ENCODE measurements around the gene NRDE2.
A peak's percentile ranks its signal among the peaks of the same experiment; 100 is the strongest.
"Not testable (repeated sequence)": the region's sequence is repeated elsewhere in the genome, so short reads cannot be mapped to it uniquely, and the experiment has no call there.

Gene NRDE2

DNA sequence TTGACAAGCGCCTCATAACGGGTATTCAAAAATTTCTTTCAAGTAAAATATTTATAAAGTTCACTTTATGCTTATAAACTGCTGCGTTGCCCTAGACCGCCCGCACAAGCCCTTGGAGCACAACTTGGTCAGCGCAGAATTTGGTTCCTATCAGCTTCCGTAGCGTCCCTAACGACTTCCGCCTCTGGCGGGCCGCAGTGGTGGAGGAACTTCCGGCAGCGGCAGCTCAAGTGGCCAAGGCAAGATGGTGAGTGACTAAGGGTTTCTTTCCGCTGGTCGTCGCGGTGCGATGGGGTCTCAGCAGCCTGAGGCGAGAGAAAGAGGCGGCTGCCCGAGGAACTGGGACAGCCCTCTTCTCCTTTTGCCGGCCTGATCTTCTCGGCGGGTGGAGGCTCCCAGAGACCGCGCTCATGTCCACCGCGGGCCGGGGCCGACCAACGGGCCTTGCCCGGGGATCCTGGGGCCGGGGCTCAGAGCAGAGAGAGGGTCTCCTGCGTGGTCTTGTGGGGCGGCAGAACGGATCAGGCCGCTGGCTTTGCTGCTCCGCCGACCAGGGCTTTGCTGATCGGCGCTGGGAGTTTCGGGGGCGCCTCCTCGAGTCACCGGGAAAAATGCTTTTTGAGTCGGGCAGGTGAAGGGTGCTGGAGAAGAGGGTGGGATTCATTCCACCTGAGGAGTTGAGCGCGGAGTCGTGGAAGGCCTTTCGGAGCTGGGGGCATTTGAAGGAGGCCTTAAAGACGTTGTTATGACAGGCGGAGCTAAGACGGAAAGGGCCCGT, 75.2 kb downstream of the NRDE2 start, which contains the start of gene PSMC1:
PSMC1 (plus strand) TSS at position 200 of the 778 bp plus-strand sequence; CDS start at position 245, 45 bp downstream.
- DNase-seq (ENCODE audit: low read depth), result peak; percentile 79
- peak within 1 kb of the TSS; percentile 95 for H3K4me3 ChIP-seq (ENCODE audit: low read length)
- TF ChIP-seq, protein P1, sequence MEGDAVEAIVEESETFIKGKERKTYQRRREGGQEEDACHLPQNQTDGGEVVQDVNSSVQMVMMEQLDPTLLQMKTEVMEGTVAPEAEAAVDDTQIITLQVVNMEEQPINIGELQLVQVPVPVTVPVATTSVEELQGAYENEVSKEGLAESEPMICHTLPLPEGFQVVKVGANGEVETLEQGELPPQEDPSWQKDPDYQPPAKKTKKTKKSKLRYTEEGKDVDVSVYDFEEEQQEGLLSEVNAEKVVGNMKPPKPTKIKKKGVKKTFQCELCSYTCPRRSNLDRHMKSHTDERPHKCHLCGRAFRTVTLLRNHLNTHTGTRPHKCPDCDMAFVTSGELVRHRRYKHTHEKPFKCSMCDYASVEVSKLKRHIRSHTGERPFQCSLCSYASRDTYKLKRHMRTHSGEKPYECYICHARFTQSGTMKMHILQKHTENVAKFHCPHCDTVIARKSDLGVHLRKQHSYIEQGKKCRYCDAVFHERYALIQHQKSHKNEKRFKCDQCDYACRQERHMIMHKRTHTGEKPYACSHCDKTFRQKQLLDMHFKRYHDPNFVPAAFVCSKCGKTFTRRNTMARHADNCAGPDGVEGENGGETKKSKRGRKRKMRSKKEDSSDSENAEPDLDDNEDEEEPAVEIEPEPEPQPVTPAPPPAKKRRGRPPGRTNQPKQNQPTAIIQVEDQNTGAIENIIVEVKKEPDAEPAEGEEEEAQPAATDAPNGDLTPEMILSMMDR (conservative IDR thresholded peaks at IDR 0.05; ENCODE audit: low read depth, low read length), result no peak

DNA sequence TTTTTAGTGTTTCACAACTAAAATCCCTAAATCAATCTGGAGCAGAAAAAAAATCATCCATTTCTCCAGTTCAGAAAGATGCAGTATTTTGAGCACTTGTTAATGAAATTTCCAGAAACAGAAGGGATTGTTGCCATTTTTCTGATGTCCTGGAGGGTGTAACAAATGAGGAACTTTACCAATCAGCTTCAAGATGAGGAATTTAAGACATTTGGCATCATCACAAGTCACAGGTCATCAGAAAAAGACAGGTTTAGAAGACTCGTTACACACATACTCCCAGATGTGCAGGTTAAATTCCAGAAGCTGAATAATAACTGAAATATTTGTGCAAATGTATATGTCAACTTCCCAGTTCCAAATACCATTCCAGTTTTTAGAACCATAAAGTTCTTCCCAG, 75.9 kb downstream of the NRDE2 start:
- H3K4me3 ChIP-seq (ENCODE audit: low read length), result peak overlapping the region; percentile 95
- no peak for DNase-seq (ENCODE audit: low read depth)
- TF ChIP-seq, protein P1 (conservative IDR thresholded peaks at IDR 0.05; ENCODE audit: low read depth, low read length), result no peak

DNA sequence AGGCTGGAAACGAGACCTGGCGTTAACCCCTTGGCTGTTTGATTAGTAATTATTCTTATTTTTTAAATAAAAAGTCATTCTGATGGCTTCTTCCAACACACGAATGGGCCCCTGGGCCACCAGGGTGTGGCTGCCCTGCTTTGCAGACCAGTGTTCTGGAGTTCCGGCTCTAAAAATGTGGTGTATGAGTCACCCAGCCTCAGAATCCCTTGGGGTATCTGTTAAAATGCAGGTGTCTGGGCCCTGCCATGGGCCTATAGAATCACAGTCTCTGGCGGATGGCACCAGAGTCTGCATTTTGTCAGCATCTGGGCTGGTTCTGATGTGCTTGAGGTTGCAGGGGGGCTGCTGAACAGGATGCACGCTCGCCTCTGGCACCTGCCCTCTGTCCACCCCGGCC, 77.9 kb downstream of the NRDE2 start:
- no peak overlapping the region for H3K4me3 ChIP-seq (ENCODE audit: low read length)
- TF ChIP-seq, protein P1 (conservative IDR thresholded peaks at IDR 0.05; ENCODE audit: low read depth, low read length), result no peak
- no peak for DNase-seq (ENCODE audit: low read depth)

DNA sequence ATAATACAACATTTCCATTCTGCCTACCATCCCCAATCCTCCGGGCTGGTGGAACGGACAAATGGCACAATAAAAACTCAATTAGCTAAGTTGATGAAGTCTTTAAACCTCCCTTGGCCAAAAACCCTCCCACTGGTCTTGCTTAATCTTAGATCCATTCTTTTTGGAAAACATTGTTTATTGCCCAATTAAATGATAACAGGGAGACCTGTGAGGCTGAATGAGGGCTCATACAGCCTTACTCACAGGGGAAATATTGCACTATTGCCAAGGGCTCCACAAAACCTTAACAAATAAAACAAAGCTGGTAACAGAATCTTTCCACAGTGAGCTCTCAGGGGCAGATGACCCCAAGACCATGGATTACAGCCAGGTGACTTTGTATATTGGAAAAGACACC, 83.1 kb downstream of the NRDE2 start:
- no peak overlapping the region for H3K4me3 ChIP-seq (ENCODE audit: low read length)
- TF ChIP-seq, protein P1 (conservative IDR thresholded peaks at IDR 0.05; ENCODE audit: low read depth, low read length), result no peak
- no peak for DNase-seq (ENCODE audit: low read depth)

DNA sequence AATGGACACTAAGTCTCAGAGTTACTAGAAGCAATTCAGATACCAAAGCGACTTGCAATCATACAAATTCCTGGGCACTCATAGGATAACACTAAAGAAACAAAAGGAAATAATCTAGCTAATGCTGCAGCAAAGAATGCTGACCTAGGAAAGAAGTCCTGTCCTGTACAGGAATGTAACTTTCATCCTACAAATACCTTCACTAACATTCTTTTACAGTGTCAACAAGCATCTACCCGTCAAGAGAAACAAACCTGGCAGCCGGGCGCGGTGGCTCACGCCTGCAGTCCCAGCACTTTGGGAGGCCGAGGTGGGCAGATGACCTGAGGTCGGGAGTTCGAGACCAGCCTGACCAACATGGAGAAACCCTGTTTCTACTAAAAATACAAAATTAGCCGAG, 84.3 kb downstream of the NRDE2 start:
- not testable (repeated sequence) for DNase-seq (ENCODE audit: low read depth); H3K4me3 ChIP-seq (ENCODE audit: low read length)

DNA sequence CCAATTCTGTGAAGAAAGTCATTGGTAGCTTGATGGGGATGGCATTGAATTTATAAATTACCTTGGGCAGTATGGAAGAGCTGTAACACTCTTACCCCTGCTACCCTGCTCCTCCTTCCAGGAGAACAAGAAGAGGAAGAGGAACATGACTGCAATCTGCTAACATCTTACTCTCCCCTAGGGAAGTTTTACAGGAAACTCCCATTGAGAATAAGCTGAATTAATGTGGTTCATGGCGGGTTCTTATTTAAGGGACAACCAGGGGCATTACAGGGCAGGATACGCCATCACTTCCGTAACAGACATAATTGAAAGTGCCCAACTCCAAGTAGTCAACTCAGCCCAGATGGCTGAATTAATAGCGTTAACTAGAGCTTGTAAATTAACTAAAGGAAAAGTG, 84.8 kb downstream of the NRDE2 start:
- H3K4me3 ChIP-seq (ENCODE audit: low read length), result no peak overlapping the region

DNA sequence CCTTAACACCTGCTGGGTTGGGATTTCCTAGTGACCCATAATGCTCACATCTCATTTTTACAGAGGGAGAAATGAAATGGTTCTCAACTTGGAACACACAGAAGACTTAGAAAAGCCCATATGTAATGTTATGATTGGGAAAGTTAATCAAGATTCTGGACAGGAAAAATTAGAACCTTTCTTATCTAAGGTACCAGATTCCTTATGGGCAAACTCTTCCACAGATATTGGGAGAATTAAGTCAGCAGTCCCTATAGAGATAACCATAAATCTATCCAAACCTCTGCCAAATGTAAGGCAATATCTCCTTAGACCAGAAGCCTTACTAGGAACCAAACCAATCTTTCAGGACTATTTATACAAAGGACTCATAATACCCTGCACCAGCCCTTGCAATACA, 89.3 kb downstream of the NRDE2 start:
- DNase-seq (ENCODE audit: low read depth), result no peak
- TF ChIP-seq, protein P1 (conservative IDR thresholded peaks at IDR 0.05; ENCODE audit: low read depth, low read length), result no peak
- H3K4me3 ChIP-seq (ENCODE audit: low read length), result no peak overlapping the region

More for the DNA sequence above, 84.8 kb downstream of the NRDE2 start:
- TF ChIP-seq, protein P1 (conservative IDR thresholded peaks at IDR 0.05; ENCODE audit: low read depth, low read length), result no peak
- no peak for DNase-seq (ENCODE audit: low read depth)
